Hematopoietic multipotent progenitor cell treated with erythropoietin and hydrocortisone succinate and interleukin-3 and kit ligand, for 6 days (in vitro differentiated cells): ENCODE measurements around the gene ARRB2.

Source experiments
- DNase-seq: peaks from one replicate; pipeline ENCODE4 v3.0.0-alpha.2; 2015

Gene ARRB2

DNA sequence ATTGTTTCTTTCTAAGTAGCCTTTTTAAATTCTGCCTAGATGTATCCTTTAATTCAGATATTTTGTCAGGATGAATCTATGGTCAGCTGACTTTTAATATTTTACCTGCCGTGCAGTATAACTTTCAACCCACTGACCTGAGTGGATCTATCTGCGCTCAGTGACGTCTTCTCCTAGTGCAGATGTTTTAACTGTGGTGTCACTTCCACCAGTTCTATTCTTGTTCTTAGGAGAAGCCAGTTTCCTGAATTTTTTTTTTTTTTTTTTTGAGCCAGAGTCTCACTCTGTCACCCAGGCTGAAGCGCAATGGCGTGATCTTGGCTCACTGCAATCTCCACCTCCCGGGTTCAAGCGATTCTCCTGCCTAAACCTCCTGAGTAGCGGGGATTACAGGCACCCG, 56.3 kb downstream of the ARRB2 start:
- no peak for DNase-seq

DNA sequence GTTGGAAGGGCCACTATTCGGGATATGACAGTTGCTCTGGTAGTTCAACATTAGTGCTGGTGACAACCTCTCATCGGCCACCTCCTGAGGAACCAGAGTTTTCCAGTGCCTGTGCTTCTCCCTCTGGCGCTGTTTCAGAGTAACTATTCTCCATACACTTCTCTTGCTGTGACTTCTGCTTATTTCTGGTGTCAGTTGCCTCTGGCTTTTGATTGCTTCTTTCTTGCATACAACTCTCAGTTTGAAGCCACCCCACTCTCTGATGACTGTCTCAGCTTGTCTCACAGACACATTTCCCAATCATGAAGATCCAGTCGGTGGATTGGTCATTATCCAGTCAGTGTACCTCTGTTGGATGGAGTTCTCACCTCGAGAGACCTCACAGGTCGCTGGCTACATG, 57.9 kb downstream of the ARRB2 start:
- DNase-seq = no peak

DNA sequence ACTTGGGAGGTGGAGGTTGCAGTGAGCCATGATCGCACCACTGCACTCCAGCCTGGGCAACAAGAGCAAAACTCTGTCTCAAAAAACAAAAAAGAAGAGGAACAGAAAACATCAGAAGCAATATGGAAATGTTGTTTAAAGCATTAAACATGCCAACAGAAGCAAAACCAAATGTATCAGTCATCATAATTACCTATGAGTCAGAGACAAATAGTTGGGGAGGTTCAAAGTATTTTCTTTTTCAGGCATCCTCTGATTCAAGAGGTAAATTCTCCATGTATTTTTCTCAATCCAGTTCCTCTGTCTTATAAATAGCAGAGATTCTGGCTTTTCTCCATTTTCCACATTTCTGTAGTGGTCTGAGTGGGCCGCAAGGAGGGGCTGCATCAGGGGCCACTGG, 59.2 kb downstream of the ARRB2 start:
- DNase-seq = no peak
